ENCODE data around the gene ZNF398.

GRCh38 chr7:149172534-149172920 is 25.3 kb downstream of the ZNF398 start:
- TF ChIP-seq, protein P1, sequence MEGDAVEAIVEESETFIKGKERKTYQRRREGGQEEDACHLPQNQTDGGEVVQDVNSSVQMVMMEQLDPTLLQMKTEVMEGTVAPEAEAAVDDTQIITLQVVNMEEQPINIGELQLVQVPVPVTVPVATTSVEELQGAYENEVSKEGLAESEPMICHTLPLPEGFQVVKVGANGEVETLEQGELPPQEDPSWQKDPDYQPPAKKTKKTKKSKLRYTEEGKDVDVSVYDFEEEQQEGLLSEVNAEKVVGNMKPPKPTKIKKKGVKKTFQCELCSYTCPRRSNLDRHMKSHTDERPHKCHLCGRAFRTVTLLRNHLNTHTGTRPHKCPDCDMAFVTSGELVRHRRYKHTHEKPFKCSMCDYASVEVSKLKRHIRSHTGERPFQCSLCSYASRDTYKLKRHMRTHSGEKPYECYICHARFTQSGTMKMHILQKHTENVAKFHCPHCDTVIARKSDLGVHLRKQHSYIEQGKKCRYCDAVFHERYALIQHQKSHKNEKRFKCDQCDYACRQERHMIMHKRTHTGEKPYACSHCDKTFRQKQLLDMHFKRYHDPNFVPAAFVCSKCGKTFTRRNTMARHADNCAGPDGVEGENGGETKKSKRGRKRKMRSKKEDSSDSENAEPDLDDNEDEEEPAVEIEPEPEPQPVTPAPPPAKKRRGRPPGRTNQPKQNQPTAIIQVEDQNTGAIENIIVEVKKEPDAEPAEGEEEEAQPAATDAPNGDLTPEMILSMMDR (IDR thresholded peaks at IDR 0.05) = no peak
- no peak for TF ChIP-seq POLR2A (IDR thresholded peaks at IDR 0.05)
- TF ChIP-seq EP300 (IDR thresholded peaks at IDR 0.05) = no peak
- TF ChIP-seq POLR2AphosphoS5 (IDR thresholded peaks at IDR 0.05) = no peak
